HG02943 (cell line): ENCODE results near the gene PET117.
"Not testable (repeated sequence)": the region's sequence is repeated elsewhere in the genome, so short reads cannot be mapped to it uniquely, and the experiment has no call there.

Experiments
- ATAC-seq: cut with Tn5 transposase; IDR thresholded peaks from one replicate; pipeline ENCODE4 v1.9.1; 2021; ENCODE audit warnings: mild to moderate bottlenecking, low read depth, moderate library complexity; ENCODE audit not compliant: unreplicated experiment

Gene PET117

DNA sequence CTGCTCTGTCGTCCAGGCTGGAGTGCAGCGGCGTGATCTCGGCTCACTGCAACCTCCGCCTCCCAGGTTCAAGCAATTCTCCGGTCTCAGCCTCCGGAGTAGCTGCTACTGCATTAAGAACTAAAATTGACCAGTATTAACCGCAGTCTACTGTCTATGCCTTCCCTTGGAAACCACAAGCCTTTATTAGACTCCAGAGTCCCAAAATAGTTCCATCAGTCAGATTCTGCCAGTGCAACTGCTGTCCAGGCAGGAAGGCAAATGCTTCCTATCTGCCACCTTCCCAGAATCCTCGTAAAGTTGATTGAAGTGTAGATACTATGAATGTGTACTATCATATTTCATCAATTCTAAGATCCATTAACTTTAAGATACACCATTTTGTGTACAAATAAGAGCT lies 16.7 kb downstream of the PET117 start:
- no peak for ATAC-seq

DNA sequence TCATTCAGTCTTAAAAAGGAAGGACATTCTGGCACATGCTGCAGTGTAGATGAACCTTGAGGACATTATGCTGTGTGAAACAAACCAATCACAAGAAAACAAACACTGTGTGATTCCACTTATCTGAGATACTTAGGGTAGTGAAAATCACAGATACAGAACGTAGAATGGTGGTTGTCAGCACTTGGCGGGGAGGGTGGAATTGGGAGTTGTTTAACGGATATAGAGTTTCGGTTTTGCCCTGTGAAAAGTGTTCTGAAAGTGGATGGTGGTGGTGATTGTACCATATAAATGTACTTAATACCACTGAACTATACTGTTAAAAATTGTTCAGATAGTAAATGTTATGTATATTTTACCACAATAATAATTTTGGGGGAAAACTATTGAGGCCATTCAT lies 18.4 kb downstream of the PET117 start:
- no peak for ATAC-seq

DNA sequence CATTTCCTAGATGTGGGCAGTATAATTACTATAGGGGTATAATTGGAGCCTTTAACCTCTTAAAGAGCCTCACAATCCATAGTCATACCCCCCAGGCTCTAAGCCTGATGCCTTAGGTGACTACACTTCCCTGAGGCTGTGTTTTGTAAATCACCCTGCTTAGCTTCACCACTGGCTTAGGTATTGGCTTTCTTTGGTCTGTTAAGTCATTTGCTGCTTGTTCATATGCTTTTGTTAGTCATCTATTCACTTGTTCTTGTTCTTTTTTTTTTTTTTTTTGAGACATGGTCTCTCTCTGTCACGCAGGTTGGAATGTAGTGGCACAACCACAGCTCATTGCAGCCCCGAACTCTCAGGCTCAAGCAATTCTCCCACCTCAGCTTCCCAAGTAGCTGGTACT lies 26.7 kb downstream of the PET117 start:
- ATAC-seq, result no peak

DNA sequence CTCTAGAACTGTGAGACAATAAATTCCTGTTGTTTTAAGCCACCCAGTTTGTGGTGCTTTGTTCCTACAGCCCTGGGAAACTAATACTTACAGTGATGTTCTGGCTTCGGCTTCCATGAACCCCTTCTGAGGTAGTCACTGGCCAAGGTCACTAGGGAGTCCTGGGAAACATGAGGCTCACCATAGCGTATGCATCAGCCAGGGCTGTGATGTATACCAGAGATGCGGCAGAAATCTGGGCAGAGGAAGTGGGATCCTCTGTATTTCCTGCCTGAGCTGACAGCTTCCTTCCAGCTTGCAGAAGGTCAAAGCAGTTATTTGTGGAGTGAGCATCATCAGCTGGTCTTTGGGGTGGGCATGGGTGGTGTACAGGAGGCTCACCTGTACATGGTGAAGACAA lies 27.9 kb downstream of the PET117 start:
- ATAC-seq, result no peak

DNA sequence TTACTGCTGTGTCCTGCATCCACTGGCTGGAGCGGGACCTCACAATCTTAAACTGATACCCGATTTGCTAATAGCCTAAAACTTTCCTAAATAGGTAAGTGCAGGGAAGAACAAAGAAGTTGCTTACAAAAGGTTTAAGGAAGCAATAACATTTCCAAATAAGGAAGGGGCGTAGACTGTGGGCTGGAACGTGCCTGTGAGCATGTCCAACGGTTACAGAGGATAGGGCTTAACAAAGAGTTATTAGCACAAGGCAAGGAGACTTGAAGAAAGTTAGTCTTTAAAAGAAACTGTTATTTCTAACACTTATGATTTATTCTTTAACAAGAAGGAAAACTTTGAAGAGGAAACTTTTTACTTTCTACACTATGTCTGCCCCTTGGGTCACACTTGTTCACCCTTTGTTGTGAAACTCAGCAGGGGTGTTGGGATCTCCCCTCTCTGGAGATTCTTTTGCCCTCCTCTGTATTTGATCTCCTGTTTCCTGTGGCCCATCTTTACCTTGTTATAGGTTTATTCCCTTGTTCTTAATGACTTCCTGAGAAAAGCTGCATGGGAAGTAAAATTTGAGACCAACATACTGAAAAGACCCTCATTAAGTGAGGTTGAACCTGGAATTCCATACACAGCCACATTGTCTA lies 28.7 kb downstream of the PET117 start:
- no peak for ATAC-seq

DNA sequence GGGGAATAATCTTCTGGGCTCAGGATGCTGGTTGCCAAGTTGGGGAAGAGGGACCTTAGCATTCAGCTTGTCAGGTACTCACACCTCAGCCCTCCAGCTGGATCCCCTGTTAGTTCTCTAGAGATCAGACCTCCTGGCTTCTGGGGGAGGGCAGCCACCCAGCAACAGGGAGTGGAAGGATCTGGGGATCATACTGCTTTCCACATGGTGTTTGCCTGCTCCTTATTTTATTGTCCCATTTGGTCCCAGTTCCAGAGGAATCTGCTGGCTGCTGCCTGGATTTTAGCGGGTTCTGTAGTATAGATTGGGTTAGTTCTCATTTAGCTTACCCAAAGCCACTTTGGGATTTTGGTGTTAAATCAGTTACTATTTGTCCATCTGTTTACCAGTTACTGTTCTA lies 29.3 kb downstream of the PET117 start:
- ATAC-seq, result no peak

DNA sequence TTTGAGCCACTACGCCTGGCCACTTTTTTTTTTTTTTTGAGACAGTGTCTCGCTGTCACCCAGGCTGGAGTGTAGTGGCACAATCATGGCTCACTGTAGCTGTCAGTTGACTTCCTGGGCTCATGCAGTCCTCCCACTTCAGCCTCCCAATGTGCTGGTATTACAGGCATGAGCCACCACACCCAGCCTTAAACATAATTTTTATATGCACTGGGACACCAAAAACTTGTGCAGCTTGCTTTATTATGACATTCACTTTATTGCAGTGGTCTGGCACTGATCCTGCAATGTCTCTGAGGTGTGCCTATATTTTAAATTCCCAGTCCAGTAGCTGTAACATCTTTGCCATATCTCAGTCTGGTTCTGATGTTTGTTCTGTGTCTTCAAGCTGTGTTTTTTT lies 34.7 kb downstream of the PET117 start:
- no peak for ATAC-seq

DNA sequence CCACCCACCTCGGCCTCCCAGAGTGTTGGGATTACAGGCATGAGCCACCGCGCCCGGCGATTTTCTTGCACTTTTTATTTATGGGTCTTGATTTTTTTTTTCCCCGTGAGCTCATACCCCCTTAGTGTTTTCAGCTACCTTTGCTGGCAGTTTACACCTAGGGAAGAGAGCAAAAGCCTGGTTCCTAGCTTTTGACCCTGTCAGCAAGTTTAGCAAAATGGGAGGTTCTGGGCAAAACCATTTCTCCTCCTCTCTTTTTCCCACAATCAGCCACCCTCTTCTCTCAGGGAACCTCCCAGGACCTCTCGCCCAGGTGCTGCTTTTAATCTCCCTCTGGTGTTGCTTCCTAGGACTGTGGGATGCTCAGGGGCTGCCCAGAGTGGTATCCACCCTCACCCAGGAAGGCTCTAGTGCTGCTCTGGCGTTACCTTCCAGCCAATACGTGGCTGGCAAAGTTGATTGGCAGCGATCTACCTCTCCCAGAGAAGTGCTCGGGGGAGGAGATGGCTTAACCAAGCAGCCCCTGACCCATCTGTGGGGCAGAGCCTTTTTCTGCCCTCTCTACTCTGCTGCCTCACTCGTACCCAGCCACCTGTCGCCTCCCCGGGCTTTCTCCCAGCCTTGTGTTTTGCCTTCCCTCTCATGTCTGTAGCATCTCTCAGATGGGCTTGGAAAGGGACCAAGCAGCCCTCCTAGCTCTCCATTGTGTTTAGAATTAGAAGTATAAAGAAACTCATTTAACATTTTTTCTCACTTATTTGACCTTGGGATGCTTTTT lies 37.4 kb downstream of the PET117 start:
- no peak for ATAC-seq

DNA sequence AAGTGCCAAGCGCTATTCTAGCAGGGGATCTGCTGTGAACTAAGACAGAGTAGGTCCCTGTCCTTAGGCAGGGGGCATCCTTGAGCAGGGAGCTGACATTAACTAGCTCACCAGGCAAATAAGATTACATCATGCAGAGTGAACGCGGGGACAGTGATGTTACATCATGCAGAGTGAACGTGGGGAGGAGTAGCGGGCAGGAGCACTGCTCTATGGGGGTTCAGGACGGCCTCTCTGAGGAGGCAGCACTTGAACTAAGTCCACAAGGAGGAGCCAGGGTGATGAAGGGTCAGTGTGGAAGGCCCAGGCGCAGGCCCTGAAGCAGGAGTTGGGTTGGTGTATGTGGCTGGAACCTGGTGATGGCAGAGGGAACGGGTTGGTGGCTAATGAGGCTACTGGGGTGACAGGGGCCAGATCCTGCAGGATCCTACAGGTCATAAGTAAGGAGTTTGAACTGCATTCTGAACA lies 38.7 kb downstream of the PET117 start:
- no peak for ATAC-seq

DNA sequence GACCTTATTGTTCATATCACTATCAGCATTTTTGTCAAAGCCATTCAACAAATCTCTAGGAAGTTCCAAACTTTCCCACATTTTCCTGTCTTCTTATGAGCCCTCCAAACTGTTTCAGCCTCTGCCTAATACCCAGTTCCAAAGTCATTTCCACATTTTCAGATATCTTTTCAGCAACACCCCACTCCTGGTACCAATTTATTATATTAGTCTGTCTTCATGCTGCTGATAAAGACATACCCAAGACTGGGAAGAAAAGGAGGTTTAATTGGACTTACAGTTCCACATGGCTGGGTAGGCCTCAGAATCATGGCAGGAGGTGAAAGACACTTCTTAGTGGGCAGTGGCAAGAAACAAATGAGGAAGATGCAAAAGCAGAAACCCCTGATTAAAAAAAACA lies 42.7 kb downstream of the PET117 start:
- ATAC-seq, result not testable (repeated sequence)

DNA sequence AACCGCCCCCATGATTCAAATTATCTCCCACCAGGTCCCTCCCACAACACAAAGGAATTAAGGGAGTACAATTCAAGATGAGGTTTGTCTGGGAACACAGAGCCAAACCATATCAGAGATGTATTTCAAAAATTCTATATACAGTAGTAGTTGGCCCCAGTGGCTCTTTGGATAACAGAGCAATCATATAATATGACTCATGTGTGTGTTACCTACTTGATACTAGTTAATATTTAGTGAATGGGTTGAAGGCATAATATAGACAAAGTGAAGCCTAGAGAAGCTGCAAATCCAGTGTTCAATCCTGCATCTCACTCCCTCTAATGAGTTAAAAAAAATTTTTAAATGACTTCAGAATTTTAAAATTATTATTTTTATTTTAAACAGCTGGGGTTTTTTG lies 43.2 kb downstream of the PET117 start:
- ATAC-seq, result no peak

DNA sequence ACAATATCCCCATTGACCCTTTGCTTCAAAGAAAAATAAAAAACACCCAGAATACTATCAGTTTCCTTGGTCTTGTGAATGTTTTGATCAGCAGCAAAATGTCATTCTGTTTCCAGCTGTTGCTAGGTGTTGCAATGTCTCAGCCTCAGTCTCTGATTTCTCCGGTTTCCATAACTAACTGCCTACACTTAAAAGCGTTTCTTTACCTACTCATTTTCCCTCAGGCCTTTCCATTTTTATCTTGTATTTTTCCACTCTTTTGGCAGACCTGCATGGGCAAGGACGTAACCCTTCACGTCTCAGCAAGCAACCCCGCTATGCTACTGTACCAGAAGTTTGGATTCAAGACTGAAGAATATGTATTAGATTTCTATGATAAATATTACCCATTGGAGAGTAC lies 49.4 kb downstream of the PET117 start:
- no peak for ATAC-seq

DNA sequence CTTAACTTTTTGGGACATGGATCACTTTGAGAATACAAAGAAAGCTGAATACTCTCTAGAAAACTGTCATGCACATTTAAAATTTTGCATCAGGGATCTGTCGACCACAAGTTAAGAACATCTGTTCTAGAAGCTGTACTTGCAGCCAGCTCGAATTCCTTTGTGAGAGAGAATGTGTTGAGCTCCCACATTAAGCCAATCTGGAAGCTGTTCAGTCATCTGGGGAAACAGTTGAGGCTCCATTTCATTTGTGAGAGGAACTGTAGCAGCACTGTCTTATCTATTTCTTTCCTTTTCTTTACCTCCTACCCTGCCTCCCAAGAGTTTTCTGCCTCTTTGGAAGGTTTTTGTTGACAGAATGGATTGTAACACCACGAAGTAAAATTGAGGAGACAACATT lies 50.8 kb downstream of the PET117 start:
- no peak for ATAC-seq

DNA sequence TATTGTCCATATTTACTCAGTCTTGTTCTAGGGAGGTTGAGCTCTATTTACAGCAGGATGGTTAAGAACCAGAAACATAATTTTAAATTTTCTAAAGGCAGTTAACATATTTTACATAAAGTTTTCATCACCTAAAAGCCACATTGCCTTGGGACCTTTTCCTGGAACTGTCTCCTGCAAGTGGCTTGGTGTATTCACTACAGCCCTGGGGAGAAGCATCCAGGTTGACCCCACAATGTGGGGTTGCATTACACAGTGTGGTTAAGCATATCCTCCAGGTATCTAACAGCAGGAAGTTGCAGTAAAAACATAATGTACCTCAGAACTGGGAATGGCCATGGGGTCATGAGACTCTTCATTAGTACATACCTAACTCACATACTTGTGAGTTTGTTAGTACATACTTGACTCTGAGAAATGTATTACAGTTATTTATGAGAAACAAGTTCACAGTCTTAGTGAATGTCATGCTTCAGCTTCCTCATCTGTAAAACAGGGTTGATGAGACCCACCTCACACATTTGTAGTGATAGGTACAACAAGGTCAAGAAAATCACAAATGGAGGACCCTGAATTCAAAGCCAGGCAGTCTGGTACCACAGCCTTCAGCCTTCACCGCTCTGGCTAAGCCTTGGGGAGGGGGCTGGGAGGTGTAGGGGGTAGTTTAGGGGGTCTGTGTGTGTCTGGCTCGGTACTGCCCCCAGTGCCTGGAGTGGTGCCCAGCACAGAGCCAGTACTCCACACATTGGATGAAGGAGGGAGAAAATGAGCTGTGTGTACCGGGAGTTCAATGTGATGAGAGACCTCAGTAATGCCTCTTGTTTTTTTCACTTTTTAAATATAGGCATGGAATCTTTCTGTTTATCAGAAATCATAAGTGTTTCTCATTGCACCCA lies 52.9 kb downstream of the PET117 start:
- no peak for ATAC-seq

DNA sequence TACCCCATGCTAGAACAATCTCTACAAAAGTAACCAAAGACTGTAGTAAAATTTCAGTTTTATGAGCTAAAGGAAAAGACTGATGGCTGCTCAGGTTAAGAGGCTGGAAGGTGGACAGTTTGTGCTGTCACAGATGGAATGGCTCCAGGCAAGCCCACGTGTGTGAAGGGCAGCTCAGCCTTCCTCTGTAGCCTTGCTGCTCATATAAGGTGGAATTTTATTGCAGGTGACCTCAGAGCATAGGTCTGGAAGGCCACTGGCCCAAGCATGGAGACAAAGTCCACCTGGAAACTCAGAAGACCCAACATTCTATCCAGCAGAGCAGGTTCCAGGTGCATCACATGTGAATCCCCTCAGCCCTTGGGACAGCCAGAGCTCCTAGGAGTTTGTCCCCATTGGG lies 53.6 kb downstream of the PET117 start:
- ATAC-seq, result no peak
